GM18517 (cell line): ENCODE results near the gene CCDC71L.

Experiments
- ATAC-seq: cut with Tn5 transposase; IDR thresholded peaks from one replicate; pipeline ENCODE4 v1.9.1; 2021; ENCODE audit warnings: mild to moderate bottlenecking, moderate library complexity; ENCODE audit not compliant: unreplicated experiment

Gene CCDC71L

DNA sequence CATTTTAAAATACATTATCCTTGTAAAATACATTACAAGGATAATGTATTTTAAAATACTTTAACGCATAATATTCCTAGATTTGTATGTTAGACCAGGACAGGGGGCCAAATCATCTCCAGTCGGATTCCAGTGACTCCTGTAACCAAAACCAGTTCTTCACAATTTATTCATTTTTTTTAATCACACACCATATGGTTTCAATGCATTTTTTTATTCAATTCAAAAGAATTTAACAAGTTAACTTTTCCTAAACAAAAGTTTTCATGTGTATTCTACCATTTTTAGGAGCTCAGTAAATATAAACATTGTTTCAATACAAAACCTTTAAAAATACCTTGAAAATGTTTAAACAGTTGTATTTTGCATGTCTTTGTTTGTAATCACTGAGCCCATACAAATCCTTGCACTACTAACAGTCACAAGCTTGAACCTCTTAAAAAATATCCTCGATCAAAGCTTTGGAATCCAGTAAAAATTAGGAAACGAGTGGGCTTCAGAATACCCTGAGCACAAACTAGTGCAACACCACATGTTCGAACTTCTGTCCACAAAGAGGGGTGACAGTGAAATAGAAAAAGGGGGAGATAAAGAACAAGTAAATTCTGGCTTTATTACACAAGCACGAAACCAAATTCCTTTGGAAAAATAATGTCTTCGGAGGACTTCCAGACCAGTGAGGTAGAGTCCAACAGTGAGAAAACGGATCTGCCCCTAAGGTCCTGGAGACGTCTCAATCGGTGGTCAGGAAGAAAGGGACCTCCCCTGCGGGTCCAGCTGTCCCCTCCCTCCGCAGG is 1.6 kb downstream of the CCDC71L start:
- ATAC-seq, result no peak

- no peak for ATAC-seq
Observed at GRCh38 chr7:106658316-106659165, 2.4 kb downstream of the CCDC71L start.

- no peak for ATAC-seq
Observed at GRCh38 chr7:106657085-106657991, 3.6 kb downstream of the CCDC71L start.

- no peak for ATAC-seq
Observed at GRCh38 chr7:106655703-106656498, 5.1 kb downstream of the CCDC71L start.

DNA sequence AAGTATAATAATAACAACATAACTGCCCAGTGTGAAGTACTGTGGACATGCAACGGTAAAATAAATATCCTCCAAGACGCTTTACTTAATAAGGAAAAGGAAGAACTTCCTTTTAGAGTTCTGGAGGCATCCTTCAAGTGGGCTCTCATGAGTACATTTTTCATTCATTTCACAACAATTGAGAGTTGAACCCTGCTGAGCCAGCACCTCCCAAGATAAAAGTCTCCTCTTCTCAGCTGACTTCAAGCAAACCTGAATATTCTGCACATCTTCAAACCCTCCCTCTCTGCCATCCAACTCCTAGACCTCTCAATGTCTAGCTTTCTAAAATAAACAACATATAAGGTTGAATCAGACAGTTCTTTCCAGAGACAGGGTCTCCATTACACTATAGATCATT is 7.5 kb downstream of the CCDC71L start:
- ATAC-seq, result no peak

- ATAC-seq, result no peak
Observed at GRCh38 chr7:106652909-106653308, 8.0 kb downstream of the CCDC71L start.

GRCh38 chr7:106652092-106652491 is 8.9 kb downstream of the CCDC71L start:
- ATAC-seq, result no peak

- no peak for ATAC-seq
Observed at GRCh38 chr7:106646256-106646655, 14.7 kb downstream of the CCDC71L start.

GRCh38 chr7:106644999-106645398 is 16.0 kb downstream of the CCDC71L start:
- ATAC-seq, result no peak

GRCh38 chr7:106643216-106644000 is 17.6 kb downstream of the CCDC71L start:
- ATAC-seq, result no peak

DNA sequence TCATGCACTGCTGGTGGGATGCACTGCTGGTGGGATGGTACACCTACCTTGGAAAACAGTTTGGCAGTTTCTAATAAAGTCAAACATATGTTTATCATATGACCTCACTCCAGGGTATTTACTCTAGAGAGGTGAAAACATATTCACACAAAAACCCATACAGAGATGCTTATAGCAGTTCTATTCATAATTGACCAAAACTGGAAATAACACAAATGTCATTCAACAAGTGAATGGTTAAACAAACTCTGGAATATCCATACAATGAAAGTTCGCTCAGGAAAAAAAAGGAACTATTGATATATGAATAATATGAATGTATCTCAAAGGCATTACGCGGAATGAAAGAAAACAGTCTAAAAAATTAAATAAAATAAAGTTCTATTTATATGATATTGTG is 19.5 kb downstream of the CCDC71L start:
- ATAC-seq, result no peak

DNA sequence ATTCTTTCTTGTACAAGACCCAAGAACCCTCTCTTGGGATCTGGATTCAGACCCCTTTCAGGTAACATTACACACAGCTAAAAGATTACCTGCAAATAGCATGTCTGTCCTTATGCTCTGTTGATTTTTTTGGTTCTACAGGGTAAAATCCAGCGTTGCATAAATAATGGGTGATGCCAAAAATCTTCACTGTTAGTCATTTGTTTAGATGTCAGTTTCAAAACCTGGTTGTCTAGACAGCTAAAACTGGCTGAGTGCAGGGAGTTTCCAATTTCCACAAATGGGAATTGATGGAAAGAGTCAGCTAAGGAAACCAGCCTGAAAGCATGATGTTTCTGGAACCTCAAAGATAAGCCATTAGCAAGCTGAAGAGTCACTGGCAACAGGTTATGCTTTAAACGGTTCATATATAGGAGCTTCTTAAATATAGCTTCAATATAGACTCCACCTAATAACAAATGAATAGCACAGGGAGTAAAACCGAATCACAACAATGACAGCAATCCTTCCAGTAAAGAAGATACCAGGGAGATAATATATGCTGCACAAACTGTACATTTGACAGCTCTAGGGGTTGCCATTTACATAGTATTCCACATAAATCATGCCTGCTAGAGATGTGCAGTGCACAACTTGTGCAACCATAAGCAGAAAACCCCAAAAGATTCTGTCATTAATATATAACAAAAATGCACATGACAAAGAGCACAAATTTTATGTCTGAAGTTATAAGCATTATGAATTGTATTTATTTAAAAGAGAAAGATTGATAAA is 20.4 kb downstream of the CCDC71L start:
- no peak for ATAC-seq

DNA sequence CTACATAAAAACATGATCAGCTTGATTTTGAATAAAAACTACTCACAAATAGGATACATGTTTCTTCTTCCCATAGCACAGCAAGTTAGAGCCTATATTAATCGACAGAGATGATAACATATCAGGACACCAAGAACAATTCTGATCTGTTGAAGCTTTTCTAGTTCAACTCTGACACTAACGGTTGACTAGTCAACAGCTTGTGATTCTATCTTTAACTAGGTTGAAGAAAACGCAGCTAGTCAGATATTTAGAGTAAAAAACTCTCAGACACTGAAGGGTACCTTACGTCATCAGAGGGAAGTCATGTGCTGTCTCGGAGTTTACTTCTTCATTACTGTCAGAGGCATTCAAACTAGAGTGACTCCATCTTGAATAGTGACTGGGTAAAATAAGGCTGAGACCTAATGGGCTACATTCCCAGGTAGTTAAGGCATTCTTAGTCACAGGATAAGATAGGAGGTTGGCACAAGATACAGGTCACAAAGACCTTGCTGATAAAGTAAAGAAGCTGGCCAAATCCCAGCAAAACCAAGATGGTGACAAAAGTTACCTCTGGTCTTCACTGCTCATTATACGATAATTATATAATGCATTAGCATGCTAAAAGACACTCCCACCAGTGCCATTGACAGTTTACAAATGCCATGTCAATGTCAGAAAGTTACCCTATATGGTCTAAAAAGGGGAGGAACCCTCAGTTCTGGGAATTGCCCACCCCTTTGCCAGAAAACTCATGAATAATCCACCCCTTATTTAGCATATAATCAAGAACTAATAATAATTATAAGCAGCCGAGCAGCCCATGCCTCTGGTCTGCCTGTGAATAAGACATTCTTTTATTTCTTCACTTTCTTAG is 21.3 kb downstream of the CCDC71L start:
- no peak for ATAC-seq

- ATAC-seq, result no peak
Observed at GRCh38 chr7:106635411-106635810, 25.5 kb downstream of the CCDC71L start.

- no peak for ATAC-seq
Observed at GRCh38 chr7:106634958-106635357, 26.0 kb downstream of the CCDC71L start.

DNA sequence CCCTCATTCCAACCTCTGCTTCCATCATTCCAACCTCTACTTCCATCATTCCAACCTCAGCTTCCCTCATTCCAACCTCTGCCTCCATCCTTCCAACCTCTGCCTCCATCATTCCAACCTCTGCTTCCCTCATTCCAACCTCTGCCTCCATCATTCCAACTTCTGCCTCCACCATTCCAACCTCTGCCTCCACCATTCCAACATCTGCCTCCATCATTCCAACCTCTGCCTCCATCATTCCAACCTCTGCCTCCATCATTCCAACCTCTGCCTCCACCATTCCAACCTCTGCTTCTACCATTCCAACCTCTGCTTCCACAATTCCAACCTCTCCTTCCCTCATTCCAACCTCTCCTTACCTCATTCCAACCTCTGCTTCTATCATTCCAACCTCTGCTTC is 30.3 kb downstream of the CCDC71L start:
- no peak for ATAC-seq

- ATAC-seq, result no peak
Observed at GRCh38 chr7:106629516-106629915, 31.4 kb downstream of the CCDC71L start.
